HG03460 (cell line): ENCODE measurements around the gene ADRM1.
A peak's percentile ranks its signal among the peaks of the same experiment; 100 is the strongest.

Experiments used
- ATAC-seq: cut with Tn5 transposase; IDR thresholded peaks from one replicate; pipeline ENCODE4 v1.9.1; 2021; ENCODE audit not compliant: unreplicated experiment

ADRM1 gene, protein sequence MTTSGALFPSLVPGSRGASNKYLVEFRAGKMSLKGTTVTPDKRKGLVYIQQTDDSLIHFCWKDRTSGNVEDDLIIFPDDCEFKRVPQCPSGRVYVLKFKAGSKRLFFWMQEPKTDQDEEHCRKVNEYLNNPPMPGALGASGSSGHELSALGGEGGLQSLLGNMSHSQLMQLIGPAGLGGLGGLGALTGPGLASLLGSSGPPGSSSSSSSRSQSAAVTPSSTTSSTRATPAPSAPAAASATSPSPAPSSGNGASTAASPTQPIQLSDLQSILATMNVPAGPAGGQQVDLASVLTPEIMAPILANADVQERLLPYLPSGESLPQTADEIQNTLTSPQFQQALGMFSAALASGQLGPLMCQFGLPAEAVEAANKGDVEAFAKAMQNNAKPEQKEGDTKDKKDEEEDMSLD

DNA sequence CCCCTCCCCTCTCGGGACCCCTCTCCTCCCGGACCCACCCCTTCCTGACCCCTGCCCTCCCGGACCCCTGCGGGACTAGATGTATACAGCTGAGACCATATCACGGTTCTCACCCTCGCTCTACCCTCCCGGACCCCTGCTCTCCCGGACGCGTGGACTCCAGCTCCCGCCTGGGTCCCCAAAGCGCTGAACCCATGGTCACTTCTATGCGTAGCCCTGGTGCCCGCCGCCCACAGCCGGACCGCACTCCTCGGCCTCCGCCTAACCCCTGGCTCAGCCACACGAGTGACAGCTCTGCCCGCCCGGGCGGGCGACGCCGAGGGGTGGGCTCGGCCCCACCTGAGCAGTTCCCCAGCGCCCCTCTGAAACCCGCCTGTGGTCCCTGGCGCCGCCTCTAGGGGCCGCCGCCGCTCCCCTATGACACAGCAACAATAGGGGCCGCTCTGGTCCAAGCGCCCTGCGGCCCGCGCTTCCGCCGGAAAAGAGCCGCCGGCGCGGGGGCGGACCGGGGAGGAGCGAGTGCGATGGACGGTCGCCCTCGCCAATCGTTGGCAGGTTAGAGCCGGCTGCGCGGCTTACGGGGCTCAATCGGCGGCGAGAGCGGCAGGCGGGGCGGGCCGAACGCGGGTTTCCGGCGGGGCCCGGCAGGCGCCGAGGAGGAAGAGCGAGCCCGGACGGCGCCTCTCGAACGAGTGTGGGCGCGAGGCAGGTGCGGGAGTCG is at the start of gene ADRM1:
Gene ADRM1, plus strand, starts transcription at position 657 of the 721 bp plus-strand sequence. CDS start 572 bp downstream, outside the sequence.
- peak; percentile 85 for ATAC-seq

DNA sequence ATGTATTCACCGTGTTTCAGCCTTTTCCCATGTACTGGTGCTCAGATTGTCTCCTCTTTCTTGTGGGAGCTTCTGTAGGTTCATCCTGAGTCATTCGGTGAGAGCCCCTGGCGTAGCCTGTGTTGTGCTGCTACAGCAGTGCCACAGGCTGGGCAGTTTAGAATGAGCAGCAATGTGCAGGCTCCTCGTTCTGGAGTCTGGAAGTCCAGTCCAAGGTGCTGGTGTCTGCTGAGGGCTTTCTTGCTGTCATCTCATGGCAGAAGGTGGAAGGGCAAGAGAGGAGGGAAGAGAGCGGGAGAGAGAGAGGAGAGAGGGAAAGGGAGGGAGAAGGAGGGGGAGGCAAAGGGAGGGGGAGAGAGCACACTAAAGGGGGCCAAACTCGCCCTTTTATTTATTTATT is 49.4 kb upstream of the ADRM1 start:
- ATAC-seq, result no peak

DNA sequence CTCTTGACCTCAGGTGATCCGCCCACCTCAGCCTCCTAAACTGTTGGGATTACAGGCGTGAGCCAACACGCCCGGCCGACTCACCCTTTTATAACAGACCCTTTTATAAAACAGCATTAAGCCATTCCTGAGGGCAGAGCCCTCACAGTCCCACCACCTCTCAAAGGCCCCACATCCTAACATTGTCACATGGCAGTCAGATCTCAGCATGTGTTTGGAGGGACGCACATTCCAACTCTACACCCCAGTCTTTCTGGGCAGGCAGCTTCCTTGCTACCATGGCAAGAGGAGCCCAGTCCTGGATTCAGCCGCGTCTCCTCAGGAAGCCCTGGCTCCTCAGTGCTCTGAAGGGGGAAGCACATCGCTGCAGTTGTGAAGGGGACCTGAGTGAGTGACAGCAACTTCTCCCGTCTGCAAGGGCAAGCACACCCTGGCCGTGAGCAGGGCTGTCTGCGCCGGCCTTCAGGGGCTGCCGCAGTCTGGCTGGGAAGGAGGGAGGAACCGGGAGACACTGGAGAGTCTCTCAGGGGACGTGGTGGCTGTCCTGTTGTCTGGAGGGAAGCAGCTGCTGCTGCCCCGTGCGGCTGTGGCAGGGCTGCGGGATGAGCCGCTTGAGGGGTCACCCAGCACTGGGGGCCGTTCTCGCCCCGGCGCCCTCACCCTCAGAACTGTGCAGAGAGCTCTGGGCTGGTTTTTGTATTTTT is 48.6 kb upstream of the ADRM1 start:
- ATAC-seq, result no peak

DNA sequence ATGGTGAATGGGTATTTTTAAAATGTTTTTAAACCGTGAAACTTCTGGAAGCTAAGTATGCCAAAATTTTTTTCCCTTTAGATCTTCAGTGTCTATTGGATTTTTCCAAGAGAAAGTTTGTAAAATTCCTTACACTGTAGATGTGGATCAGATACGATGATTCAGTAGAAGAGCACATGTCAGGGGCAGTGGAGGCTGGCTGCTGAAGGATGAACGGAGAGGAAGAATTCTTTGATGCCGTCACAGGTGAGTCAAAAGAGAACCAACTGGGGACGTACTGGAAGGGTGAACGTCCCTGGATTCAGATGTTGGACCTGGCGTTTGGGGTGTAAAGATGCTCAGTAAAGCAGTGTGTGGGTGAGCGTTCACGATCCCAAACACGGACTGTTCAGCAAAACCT is 46.8 kb upstream of the ADRM1 start:
- ATAC-seq, result no peak

DNA sequence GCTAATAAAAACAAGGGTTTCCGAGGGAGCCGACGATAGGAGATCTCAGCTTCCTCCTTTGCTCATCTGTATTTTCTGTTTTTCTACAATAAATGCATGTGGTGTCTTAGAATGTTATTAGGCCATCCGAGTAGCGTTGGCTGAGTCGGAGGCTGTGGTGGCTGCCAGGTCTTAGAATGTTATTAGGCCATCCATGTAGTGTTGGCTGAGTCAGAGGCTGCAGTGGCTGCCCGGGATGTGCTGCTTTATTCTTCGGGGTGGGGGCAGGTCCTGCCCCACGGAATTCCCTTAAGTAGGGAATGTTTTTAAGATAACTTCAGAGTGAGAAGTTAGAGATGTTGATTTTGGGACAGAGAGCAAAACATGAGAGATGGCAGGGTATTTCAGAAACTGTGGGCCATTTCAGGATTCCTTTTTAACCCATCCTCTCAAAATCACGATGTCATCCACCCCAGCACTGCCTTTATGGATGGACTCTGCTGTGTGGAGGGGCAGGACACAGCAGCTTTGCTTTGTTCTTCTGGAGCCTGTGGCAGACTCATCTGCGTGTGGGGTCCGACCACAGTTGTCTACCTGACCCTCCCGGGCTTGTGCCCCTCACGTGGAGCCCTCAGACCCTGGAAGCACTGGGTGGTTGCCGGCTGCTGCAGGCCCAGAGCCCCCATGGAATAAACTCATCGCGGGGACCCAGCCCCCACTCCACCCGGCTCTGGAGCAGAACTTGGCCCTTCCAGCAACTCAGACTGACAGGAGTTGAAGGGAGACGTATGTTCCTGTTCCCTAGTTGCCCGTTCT is 44.1 kb upstream of the ADRM1 start:
- no peak for ATAC-seq

DNA sequence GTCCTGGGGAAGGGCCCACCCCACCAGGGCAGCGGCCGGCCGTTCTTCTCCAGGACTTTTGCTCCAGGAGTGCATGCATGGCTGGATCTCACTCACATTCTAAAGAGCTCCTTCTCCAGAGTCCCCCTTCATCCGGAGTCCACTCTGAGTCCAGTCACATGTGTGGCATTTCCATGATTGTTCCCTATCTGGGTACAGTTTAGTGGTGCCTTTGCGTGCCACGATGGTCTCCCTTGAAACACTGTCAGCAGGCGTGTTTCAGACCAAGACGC is 43.6 kb upstream of the ADRM1 start:
- ATAC-seq, result no peak

DNA sequence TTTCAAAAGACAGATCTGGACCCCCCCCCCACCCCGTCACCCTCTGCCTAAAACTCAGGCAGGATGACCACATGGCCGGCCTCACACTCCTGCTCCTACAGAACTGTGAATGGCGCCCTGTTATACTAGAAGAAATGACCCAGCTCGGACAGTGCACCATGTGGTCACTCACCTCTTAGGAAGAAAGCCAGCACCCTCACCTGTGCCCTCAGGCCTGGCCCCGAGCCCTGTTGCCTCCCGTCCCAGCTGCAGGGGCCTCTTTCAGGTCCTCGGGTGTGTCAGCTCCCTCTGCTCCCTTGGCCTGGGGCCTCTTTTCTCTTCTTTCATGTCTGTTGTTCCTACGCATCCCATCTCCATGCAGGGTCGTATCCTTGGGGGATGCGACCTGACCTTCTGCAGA is 40.7 kb upstream of the ADRM1 start:
- no peak for ATAC-seq

DNA sequence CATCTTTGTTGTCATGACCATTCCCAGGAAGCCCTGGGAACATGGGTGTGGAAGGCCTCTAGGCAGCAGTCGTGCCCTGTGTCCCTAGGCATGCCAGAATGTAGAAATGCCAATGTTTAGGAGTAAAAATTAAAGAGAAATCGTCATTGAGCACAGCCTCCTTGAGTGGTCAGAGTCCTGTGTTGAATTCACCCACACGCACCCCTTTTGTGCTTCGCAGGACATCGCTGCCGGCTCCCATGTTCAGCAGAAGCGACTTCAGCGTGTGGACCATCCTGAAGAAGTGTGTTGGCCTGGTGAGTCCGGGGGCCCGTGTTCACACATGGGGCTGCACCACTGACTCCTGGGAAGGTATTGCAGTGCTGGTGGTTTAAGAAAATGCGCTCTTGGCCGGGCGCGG is 39.4 kb upstream of the ADRM1 start:
- no peak for ATAC-seq

DNA sequence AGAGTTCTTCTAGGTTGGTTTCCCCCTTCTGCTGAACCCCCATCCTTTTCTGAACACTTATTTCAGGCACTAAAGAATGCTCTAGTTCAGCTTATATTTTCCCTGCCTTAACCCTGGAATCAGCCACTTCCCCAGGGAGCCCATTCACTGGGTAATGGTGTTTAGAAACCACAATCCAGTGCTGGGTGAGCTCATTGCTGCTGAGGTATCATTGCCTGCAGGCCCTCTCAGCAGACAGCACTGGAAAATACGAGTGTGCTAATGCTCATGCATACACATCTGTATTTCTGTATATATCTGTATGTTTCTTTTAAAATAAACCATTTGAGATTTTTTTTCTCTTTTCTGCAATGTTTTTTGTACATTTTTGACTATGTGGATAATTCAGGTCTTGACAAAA is 37.4 kb upstream of the ADRM1 start:
- ATAC-seq, result no peak

DNA sequence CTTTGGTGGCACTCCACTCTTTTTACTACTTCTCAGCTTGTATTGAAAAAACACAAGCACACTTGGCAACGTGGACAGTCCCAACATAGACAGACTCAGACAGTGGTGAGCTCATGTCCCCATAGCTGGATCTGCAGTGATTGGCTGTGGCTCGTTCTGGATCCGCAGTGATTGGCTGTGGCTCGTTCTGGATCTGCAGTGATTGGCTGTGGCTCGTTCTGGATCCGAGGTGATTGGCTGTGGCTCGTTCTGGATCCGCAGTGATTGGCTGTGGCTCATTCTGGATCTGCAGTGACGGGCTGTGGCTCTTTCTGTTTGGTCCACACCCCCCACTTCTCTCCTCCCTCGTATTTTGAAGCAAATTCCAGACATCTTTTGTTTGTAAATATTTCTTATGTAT is 36.5 kb upstream of the ADRM1 start:
- ATAC-seq, result no peak

DNA sequence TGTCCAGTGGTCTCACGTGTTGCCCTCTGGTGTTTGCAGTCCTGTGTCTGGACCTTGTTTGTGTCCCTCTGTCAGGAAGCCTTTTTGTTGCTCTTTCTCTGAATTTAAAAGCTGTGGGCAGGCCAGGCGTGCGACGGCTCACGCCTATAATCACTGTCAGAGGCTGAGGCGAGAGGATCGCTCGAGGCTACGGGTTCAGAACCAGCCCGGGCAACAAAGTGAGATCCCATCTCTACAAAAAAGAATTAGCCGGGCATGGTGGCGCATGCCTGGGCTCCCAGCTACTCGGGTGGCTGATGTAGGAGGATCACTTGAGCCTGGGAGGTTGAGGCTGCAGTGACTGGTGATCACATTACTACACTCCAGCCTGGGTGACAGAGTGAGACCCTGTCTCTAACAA is 35.9 kb upstream of the ADRM1 start:
- ATAC-seq, result no peak

DNA sequence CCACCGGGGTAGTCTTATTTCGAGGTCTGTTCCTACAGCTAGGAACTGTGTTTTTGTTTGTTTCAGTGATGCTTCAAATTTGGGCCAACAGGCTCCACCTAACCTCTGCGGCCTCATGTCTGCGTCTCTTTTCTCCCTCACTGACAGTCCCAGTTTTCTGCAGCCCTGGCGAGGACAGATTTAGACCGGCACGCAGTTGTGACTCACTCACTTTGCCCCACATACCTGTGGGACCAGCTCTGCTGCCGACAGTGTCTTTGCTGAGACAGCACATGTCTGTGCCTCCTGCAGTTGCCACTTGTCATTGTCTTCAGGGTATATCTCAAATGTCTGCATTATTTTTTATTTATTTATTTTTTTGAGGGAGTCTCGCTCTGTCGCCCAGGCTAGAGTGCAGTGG is 35.3 kb upstream of the ADRM1 start:
- no peak for ATAC-seq

DNA sequence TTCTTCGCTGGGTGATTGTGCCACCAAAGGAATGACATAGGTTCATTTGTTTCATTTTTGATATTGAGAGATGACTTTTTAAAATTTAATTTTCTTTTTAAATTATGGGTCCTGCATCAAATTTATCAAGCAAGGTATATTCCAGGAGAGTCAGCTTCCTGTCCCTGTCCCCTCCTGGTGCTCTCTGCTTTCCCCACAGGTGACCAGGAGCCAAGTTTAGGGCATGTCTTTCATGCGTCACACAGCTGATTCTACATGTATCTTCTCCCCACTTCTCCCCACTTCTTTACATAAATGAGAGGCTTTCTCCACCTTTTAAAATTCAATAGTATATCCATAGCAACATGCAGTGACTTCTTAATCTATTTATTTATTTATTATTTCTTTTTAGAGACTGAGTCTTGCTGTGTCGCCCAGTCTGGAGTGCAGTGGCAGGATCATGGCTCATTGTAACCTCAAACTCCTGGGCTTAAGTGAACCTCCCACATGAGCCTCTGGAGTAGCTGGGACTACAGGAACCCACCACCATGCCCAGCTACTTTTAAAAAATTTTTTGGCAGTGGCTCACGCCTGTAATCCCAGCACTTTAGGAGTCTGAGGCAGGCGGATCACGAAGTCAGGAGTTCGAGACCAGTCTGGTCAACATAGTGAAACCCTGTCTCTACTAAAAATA is 34.4 kb upstream of the ADRM1 start:
- ATAC-seq, result no peak

DNA sequence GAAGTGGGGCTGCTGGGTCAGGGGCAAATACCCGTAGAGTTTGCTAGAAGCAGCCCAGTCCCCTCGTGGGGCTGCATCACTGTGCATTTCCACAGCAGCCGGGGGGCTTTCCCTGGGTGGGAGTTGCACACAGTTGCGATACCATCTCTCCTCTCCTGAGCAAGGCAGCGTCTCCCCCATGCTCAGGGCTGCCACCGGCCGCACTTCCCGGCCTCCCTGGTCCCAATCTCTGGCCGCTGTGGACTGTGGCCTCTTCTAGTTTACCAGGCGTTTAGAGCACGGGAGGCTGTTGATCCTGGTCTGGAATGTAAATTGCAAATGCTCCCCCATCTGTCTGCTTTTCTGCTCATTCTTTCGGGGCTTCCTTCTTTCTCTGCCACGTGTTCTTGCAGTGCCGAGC is 33.4 kb upstream of the ADRM1 start:
- ATAC-seq, result no peak

DNA sequence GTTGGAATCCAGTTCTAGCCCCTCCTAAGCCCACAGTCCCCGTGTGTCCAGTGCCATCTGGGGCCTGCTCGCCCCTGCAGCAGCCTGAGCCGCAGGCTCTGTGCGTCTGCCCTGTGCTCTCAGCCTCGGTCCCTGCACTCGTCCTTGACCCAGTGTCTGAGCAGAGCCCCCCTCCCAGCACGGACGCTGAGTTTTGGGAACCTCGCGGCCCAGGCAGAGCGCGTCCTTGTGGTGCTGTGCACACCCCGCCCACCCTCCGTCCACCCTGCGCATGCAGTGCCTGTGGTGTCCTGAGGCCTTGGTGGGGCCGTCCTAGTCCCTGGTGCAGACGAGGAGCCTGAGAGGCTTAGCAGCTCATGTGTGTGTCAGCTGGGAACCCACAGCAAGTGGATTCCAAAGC is 32.9 kb upstream of the ADRM1 start:
- no peak for ATAC-seq

DNA sequence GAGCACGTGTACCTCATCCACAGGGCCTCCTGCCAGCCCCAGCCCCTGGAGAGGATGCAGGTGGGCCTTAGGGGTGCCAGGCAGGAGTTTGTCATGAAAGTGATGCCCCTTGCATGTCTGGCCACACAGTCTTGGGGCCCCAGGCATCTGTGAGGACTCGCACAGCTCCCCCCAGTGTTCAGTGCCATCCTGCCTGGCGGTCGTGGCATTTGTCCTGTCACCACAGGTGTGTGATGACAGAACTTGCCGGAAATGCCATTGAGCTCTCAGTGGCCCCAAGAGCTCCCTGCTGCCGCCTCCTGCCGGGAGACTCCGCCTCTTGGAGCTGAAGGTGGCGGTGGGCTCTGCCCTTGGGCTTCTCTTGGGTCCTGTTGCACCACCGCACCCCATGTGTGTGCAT is 30.6 kb upstream of the ADRM1 start:
- no peak for ATAC-seq

DNA sequence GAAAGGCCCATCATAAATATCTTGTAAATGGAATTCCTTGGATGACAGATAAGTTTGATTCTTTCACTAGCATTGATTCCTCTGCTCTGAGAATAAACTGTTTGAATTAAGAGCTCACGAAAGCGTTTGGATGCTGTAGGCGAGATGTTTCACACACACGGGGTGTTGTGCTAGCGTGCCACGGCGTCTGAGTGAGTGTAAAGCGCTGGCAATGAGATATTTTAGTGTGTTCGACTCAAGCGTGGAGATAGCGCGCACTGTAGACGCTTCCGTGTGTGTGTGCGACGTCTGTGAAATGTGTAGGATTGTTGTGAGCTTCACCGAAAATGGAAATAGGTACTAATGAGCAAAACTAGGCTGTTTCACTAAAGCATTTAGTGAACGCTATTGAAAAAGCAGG is 29.4 kb upstream of the ADRM1 start:
- no peak for ATAC-seq

DNA sequence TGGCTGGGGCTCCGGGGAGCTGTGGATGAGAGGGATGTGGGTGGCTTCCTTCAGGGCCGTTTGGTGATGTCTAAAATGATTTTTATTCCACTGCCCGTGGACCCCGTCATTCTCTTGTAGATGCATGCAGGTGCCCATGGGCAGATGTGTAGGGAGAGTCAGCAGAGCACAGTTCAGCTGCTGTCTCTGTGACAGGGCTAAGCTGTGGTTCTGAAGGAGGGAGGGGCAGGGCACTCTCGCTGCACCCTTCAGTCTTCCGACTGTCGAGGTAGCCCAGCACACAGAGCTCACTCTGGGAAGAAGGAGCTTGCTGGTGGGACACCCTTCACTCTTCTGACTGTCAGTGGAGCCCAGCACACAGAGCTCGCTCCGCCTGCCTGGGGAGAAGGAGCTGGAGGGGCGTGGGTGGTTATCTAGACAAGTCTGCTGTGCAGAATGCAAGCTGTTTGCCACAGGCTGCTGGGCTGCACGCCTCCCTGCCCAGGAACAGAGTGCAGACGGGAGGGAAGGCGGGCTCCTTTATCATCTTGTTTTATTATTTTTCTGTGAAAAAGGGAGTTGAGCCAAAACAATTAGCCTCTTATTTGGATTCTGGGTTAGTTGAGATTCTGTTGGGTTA is 28.4 kb upstream of the ADRM1 start:
- no peak for ATAC-seq

DNA sequence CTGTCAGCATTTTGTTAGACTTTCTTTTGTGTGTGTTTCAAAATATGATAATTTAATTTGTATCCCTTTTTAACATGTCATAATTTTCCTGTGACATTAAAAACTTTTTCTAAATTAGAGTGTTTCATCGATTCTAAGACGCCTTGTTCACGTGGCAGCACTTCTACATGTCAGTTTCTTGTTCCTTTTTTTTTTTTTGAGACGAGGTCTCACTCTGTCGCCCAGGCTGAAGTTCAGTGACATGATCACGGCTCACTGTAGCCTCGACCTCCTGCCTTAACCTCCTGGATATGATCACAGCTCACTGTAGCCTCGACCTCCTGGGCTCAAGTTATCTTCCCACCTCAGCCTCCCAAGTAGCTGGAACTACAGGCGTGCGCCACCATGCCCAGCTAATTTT is 27.6 kb upstream of the ADRM1 start:
- no peak for ATAC-seq

DNA sequence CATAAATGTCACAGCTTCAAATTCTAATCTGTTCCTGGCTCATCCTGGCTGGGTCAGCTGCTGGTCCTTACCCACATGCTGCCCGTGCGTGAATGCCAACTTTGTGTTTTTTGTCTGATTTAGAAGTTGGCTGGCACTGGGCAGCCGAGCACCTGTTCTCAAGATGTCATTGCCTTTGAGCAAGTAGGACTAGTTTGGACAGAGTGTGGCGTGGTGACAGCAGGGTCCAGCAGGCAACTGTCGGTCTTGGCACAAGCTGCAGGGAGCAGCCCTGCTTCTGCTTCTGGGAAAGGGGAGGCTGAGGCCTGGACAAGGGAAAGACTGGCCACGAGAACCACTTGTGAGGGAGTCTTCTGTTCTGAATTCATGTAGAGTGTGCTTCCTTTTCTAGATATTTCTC is 26.4 kb upstream of the ADRM1 start:
- ATAC-seq, result no peak
